GM18907 (cell line): ENCODE measurements around the gene IFI16.
"Not testable (repeated sequence)": the region's sequence is repeated elsewhere in the genome, so short reads cannot be mapped to it uniquely, and the experiment has no call there.

ENCODE experiments used
- ATAC-seq: cut with Tn5 transposase; IDR thresholded peaks from one replicate; pipeline ENCODE4 v1.9.1; 2021; ENCODE audit warnings: mild to moderate bottlenecking, moderate library complexity; ENCODE audit not compliant: unreplicated experiment

The IFI16 gene

DNA sequence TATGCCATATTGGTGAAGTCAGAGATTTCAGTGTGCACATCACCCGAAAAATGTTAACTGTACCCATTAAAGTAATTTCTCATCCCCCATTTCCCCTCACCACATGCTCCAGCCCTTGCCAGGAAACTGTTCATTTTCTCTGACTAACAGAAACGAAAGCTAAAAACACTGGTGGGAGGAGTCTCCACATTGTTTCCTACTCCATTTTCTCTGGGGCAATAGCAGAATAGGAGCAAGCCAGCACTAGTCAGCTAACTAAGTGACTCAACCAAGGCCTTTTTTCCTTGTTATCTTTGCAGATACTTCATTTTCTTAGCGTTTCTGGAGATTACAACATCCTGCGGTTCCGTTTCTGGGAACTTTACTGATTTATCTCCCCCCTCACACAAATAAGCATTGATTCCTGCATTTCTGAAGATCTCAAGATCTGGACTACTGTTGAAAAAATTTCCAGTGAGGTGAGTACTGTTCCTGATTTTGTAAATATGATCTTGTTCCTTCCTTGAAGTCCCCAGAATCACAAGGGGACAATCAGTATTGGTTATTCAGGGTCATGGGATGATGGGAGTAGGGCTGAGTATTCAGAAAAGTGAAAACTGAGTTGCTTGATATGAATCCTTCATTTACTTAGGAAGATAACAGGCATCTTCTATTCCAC is at the start of gene IFI16:
IFI16 (plus strand) TSS at position 204 of the 658 bp plus-strand sequence. CDS start 4,774 bp downstream, outside the sequence.
- ATAC-seq = peak; percentile 66

DNA sequence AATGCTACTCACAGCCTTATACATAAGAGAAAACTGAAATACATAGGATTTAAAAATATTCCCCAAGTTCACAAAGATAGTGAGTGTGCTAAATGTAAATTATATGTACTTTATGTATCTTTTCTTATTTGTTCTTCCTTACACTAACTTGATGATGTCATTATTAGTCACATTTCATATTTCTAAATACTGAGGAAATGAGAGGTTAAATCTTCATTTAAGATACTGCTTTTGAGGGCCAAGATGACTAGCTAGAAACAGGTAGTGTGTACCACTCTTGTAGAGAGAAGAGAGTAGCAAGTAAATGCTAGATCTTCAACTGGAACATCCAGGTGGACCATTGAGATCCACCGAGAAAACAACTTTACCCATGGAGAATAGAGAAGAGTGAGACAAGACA is 48.5 kb upstream of the IFI16 start:
- no peak for ATAC-seq

DNA sequence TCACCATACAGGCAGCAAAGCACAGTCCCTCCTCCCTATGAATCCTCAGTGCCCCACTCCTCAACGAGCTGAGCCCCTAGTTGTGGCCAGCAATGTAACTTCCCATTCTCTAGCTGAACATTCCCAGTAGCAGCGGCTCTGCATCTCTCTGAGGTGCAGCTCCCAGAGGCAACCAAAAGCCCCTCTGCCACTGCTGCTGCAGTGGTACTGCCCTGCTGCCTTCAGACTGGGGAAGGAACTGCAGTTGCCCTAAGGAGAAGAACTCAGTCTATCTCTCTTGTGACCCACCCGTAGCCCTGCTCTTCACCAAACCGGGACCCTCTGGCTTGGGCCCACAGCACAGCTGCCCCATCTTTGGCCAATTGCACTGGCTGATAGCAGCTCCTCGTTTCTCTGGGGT is 46.7 kb upstream of the IFI16 start:
- ATAC-seq = no peak

DNA sequence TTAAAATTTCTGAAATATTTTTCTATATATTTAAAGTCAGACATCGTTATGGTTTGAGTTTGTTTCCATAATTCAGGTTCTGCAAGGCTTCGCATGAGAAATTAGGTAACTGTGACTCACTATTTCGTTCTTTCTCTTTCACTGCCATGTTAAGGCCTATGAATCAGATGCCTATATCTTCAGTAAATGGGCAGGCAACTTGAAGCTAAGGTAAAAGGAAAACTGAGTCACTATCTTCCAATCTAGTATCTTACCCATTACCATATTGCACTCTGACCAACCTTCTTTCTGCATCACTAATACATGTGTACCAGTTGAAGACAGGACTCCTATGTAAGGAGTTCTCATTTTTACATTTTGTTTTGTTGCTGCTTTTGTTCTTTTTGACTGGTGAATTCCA is 40.5 kb upstream of the IFI16 start:
- no peak for ATAC-seq

DNA sequence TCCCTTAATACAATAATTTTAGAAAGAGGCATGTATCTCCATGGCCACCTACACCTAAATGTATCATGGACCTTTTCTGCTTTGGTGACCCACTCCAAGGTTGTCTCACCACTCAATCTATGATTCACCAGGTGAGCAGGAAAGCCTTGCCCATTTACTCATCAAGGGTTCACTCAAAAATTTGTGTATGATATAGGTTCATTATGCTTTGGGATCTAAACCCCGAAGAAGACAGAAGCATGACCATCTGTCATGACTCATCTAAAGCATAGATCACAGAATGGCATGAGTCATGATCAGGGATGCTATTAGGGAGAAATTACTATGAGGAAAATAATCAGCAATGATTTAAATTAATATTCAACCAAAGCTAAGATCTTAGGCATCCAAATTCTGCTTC is 39.9 kb upstream of the IFI16 start:
- ATAC-seq = no peak

DNA sequence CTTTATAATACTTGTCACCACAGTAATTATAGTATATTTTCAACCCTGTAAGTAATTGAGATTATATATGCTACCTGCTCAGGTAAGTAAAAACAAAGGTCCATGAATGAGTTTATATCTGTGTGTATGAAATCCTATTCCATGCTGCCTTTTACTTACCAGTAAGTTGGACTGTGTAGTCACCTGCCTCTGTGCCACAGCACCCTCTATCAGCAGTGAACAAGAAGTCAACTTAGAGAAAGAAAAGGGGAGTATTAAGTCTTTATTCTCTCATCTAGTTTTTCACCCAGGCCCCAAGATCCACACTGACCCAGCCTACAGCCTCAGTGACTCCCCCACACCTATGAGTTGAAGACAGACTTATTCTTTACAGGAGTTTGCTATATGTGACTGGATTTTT is 36.9 kb upstream of the IFI16 start:
- ATAC-seq = no peak

DNA sequence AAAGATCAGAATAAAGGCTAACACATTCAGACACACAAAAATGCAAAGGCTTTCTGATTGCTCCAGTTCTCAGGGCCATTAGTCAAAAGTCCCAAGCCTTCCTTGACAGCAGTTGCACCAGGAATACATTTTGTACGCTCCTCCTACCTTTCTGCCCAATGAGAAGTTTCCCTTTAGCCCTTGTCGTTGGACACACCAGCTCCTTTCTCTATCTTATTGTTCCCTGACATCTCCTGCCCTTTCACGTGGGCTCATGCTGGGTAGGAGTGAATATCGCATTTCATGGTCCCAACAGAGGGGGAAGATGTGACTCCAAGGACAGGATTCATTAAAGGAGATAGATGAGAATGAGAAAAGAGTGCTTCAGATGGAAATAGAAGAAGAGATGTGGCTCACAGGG is 33.5 kb upstream of the IFI16 start:
- ATAC-seq = no peak

DNA sequence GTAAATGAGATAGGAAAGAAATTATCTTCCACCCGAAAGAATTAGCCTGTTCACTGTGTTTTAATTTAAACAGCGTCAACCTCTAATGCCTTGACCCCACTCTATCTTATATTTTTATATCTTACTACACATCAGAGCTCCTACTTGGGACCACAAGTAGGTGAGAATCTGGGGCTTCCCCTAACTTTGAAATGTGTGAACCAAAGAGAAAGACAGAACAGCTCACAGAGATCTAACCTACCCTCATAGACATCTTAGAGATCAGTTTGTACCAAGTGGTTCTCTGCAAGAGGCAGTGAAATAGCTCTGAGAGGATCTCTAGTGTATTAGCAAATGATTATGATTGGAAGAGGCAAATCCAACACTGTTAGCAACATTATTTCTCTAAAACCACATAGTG is 31.0 kb upstream of the IFI16 start:
- ATAC-seq = no peak

DNA sequence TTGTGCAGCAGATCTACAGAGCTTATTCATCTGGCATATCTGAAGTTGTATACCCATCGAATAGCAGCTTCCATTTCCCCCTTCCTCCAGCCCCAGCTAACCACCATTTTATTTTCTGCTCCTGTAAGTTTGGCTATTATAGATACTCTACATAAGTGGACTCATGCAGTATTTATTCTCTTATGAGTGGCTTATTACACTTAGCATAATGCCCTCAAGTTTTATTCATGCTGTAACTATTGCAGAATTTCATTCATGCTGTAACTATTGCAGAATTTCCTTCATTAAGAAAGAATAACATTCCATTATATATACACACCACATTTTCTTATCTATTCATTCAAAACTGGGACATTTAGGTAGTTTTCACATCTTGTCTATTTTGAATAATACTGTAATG is 30.5 kb upstream of the IFI16 start:
- no peak for ATAC-seq

DNA sequence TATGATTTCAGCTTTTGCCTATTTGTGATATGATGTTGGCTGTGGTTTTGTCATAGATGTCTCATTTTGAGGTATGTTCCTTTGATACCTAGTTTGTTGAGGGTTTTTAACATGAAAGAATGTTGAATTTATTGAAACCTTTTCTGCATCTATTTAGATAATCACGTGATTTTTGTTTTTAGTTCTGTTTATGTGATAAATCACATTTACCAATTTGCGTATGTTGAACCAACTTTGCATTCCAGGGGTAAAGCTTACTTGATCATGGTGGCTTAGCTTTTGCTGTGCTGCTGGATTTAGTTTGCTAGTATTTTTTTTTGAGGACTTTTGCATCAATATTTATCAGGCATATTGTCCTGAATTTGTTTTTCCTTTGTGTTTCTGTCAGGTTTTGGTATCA is 26.5 kb upstream of the IFI16 start:
- no peak for ATAC-seq

DNA sequence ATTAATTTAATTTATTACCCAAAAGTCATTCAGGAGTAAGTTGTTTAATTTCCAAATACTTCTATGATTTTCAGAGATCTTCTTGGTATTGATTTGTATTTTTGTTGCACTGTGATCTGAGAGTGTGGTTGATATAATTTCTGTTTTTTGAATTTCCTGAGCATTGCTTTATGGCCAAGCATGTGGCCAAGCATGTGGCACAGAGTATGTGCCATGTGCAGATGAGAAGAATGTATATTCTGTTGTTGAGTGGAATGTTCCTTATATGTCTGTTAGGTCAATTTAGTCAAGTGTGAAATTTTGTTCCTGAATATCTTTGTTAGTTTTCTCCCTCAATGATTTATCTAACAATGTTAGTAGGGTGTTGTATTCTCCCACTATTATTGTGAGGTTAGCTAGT is 25.3 kb upstream of the IFI16 start:
- ATAC-seq = no peak

DNA sequence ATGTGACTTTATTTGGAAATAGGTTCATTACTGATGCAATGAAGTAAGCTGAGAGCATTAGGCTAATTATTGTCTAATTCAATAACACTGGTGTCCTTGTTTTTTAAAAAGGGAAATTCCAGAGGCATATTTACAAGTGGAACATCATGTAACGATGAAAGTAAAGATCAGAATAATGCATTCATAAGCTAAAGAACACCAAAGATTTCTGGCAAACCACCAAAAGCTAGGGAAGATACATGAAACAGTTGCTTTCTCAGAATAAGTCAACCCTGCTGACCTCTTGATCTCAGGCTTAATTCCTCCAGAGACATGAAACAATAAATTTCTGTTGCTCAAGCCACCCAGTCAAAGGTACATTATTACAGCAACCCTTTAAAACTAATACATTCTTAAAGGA is 20.3 kb upstream of the IFI16 start:
- no peak for ATAC-seq

DNA sequence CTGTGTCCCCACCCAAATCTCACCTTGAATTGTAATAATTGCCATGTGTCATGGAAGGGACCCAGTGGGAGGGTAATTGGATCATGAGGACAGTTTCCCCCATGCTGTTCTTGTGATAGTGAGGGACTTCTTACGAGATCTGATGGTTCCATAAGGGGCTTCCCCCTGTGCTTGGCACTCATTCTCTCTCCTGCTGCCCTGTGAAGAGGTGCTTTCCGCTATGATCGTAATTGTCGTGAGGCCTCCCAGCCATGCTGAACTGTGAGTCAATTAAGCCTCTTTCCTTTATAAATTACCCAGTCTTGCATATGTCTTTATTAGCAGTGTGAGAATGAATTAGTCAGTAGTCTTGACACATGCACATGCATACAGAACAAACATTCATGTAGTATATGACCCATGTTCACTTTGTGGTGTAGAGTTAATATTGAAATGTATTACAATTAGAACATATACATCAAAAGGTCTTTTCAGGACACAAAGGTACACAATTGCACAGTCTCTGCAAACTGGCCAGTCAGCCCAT is 16.9 kb upstream of the IFI16 start:
- no peak for ATAC-seq

DNA sequence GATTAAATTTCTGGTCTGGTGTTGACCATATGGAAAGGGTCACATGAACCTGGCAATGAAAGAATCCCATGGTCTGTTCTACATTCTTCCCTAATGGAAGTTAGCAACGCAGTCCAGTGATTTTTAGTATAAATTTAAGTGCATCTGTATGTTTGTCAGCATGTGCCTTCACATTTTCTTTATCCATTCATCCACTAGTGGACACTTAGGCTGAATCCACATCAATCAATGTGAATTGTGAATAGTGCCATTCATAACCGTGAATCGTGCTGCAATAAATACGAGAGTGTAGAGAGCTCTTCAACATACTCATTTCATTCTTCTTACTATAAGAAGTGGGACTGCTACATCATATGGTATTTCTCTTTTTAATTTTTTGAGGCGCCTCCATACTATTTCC is 12.7 kb upstream of the IFI16 start:
- ATAC-seq = no peak

DNA sequence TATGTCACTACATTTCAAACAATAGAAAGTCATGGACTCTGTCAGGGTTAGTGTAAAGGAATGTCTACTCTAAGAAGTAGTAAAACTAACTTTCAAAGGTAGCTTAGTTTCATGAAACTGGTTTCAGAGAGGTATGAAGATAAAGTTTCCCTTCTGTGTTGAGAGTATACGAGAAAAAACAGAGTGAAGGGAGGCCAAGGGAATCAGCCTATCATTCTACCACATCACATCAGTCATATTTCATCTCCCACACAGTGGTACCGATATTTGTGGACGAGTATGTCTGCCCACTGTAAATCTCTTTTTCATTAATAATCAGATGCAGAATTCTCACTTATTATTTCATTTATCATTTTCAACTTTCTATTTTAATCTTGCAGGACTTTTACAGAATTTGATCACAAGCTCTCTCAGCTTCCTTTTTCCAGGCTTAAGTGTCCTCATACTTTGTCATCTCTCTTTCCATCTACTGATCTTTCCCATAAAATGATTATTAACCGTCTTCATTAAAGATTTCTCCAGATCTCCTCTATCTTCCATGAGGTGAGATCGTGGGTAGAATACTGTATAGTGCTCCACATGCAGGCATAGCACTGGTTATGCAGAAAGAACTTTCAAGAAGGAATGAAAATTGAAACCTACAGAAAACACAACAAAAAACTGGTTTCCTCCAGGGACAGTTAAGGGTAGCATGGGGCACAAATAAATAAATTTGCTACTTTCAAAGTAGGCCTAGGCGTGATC is 11.5 kb upstream of the IFI16 start:
- peak; percentile 40 for ATAC-seq

DNA sequence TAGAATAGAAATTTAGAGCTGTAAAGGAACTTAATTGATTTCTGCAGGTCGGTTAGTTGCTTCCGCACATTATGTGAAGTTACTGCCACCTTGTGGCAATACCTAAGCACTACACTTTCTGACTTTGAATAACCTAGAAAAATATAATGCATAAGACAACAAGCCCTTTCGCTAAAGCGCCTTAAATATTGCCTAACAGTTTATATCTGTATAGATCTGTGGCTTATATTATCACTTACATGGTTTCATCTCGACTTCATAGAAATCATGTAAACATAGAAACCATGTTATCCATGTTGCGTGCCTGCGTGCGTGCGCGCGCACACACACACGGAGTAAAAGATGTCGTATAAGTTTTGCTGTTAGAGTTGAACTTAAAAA is 10.9 kb upstream of the IFI16 start:
- ATAC-seq = peak; percentile 52

DNA sequence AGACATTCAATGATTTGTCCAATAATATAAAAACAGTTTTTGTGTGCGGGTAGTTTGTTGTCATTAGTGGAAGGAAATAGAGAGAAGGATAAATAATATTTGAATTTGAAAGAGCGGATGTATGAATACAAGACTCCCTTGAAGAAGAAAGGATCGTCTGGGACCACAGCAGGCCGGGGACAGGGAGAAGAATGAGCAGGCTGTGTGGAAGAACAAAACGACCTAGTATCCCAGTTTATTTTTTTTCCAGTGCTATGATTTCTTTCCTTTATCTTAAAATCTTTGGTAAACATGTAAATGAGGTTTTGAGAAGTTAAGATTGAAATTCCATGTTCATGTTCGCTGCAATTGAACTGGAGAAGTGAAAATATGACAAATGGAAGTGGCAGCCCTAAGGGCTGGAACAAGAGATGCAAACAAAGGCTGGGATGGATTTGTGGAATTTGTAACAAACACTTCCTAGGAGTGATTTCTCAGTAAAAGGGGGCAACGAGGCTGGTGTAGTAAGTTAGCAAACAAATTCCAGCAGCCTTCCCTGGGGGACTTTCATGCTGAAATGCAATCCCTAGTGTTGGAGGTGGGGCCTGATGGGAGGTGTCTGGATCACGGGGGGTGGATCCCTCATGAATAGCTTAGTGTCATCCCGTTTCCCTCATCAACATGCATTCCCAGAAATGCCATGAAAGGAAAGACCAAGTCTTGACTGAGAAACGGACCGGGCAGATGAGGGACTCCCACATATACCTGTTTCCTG is 10.2 kb upstream of the IFI16 start:
- no peak for ATAC-seq

DNA sequence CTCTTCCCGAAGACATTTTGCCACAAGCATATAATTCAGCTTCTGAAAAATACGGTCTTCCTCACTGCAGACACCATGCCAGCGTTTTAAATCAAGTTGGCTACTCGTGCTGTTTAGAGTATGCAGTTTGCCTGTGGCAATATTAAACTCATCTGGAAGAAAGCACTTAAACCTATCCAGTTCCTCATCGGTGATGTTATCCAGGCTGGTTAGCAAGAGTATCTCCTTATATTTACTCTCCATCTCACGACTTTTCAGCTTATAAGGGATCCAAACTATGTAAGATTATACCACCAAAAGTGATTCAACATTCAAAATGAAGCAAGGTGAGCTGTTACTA is 9.7 kb upstream of the IFI16 start:
- no peak for ATAC-seq

DNA sequence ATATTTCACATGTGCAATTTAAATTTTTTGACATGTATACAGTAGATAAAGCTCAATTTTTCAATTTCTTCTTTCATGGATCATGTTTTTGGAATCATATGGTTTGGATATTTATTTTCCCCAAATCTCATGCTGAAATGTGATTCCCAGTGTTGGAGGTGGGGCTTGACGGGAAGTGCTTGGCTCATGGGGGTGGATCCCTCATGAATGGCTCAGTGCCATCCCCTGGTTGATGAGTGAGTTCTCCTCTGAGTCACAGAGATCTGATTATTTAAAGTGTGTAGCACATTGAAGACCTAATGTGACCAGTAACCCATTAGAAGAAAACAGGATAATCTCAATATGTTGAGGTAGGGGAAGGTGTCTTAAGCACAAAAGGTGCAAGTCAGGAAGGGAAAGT is 9.1 kb upstream of the IFI16 start:
- ATAC-seq = no peak

DNA sequence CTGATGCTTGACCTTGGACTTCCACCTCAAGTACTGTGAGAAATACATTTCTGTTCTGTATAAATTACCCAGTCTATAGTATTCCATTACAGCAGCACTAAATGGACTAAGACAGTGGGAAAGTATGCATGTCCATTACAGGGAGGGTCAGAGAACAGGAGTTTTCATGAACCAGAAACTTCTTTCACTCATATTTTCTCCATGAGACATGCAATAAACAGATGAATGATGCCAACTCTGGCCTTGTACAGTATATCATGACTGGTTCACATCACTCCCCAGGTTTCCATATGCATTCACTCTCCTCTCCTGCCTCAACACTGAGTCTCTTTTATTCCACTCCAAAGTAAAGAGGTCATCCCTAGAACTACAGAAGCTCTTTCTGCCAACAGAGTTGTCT is 4.5 kb upstream of the IFI16 start:
- ATAC-seq = no peak

DNA sequence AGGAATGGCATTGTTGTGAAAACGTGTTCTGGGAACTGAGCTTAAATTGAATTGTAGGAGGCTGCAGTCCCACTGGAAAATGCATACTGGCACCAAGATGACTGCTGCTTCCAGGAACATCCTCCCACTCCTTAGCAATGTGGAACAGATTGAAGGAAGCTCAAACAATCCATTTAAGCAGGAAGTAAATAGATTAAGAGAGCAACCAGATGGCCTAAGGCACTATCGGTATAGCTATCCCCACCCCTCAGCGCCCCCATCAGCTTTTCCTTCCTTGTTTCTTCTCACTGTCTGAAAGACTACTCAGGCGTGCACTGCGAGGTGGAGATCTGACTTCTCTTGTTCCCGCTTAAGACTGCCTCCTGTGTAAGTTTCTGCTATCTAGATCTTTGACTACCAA is 4.0 kb upstream of the IFI16 start:
- ATAC-seq = no peak

DNA sequence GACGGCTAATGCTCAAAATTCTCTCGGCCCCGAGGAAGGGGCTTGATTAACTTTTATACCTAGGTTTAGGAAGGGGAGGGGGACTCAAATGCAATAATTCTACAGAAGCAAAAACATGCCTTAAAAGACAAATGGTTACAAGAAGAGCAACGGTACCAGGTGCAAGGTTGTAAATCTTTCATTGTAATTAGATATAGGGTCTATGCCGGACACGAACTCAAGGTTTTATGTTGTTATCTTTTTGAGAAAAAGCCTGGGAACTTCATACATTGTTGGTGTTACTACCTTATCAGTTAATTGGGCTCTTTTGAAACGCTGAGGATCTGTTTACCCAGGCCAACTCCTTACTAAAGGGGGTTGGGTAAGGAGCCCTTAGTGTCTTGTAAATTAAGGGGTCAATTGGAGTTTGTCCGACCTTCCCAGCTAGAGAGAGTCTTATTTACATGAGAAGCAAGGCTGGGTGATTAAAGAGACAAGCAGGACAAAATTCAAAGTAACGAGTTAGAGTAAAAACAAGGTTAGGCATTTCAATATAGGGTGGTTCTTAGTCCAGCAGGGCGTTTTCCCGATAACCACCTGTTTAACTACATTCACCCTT is 3.4 kb upstream of the IFI16 start:
- not testable (repeated sequence) for ATAC-seq
